Measurements from ENCODE around the gene BATF2.
"Not testable (repeated sequence)": the region's sequence is repeated elsewhere in the genome, so short reads cannot be mapped to it uniquely, and the experiment has no call there.

Gene BATF2

GRCh38 chr11:65013888-65014725, 17.3 kb upstream of the BATF2 start, which contains the start of gene ARL2:
Gene ARL2 (plus strand): TSS chr11:65014160. CDS start chr11:65014208, 48 bp downstream.
- peak; percentile 77 for DNase-seq (ENCODE audit: low read depth)

- DNase-seq (ENCODE audit: low read depth), result peak; percentile 78
Measured at GRCh38 chr11:65013130-65013887, 16.5 kb upstream of the BATF2 start.

GRCh38 chr11:65008873-65009272, 12.1 kb upstream of the BATF2 start:
- DNase-seq (ENCODE audit: low read depth), result no peak

- DNase-seq (ENCODE audit: low read depth), result no peak
Measured at GRCh38 chr11:65008016-65008415, 11.2 kb upstream of the BATF2 start.

GRCh38 chr11:65003968-65004367, 7.2 kb upstream of the BATF2 start:
- not testable (repeated sequence) for DNase-seq (ENCODE audit: low read depth)

GRCh38 chr11:65003282-65003681, 6.5 kb upstream of the BATF2 start:
- no peak for DNase-seq (ENCODE audit: low read depth)

- DNase-seq (ENCODE audit: low read depth), result no peak
Measured at GRCh38 chr11:65002706-65003105, 5.9 kb upstream of the BATF2 start.

GRCh38 chr11:64999478-64999877, 2.7 kb upstream of the BATF2 start:
- DNase-seq (ENCODE audit: low read depth), result no peak

GRCh38 chr11:64998690-64999431, 2.1 kb upstream of the BATF2 start:
- DNase-seq (ENCODE audit: low read depth), result no peak

GRCh38 chr11:64998141-64998540, 1.4 kb upstream of the BATF2 start:
- no peak for DNase-seq (ENCODE audit: low read depth)

GRCh38 chr11:64996327-64996709, 453 bp downstream of the BATF2 start:
- no peak for DNase-seq (ENCODE audit: low read depth)

- no peak for DNase-seq (ENCODE audit: low read depth)
Measured at GRCh38 chr11:64994318-64994717, 2.5 kb downstream of the BATF2 start.

- no peak for DNase-seq (ENCODE audit: low read depth)
Measured at GRCh38 chr11:64990222-64990923, 6.4 kb downstream of the BATF2 start.

- no peak for DNase-seq (ENCODE audit: low read depth)
Measured at GRCh38 chr11:64989416-64989815, 7.4 kb downstream of the BATF2 start.

GRCh38 chr11:64987998-64988854, 8.5 kb downstream of the BATF2 start:
- DNase-seq (ENCODE audit: low read depth), result no peak

- not testable (repeated sequence) for DNase-seq (ENCODE audit: low read depth)
Measured at GRCh38 chr11:64983339-64983738, 13.4 kb downstream of the BATF2 start.

GRCh38 chr11:64976651-64977050, 20.1 kb downstream of the BATF2 start:
- no peak for DNase-seq (ENCODE audit: low read depth)

- no peak for DNase-seq (ENCODE audit: low read depth)
Measured at GRCh38 chr11:64974124-64974523, 22.6 kb downstream of the BATF2 start.

GRCh38 chr11:64971421-64972233, 25.1 kb downstream of the BATF2 start, which contains the start of gene MAJIN:
Gene MAJIN (minus strand): TSS chr11:64972108. CDS start chr11:64959405, 12,703 bp downstream.
- peak; percentile 71 for DNase-seq (ENCODE audit: low read depth)

GRCh38 chr11:64970731-64971151, 26.0 kb downstream of the BATF2 start:
- no peak for DNase-seq (ENCODE audit: low read depth)
